RWPE1 (cell line): Measurements from ENCODE around the gene LRRC45.

Experiments
- CTCF ChIA-PET: fragments of 350-600 bp; sonication (Branson Sonifier 250); formaldehyde crosslinking; extraction: SDS; loops from one replicate; lab custom pipeline; 2021; lab: Yijun Ruan, JAX
- POLR2A ChIA-PET: fragments of 400-600 bp; formaldehyde crosslinking; extraction: SDS; loops from one replicate; lab custom pipeline; 2020; ENCODE audit warnings: antibody characterized with exemption; ENCODE audit not compliant: low non-redundant PET; lab: Yijun Ruan, JAX
- DNase-seq: peaks from one replicate; pipeline ENCODE4 v3.0.0; 2012; ENCODE audit warnings: low spot score
- H3K27ac ChIP-seq: fragments of 450-650 bp; 2 replicates; pipeline ENCODE4 v1.5.1; 2017
- CTCF ChIP-seq: fragments of 450-650 bp; conservative IDR thresholded peaks from 2 replicates; pipeline ENCODE4 v1.5.1; 2017; ENCODE audit warnings: low read depth, mild to moderate bottlenecking

The LRRC45 gene

GRCh38 chr17:82050761-82051641, 27.9 kb downstream of the LRRC45 start:
- no peak for DNase-seq
- POLR2A ChIA-PET, result interaction anchor here (1.2 to 1.3 kb wide), 2 partner anchors 13 to 17 kb away, joined by 3 to 4 read pairs; partner anchors contain the start of gene DCXR
- CTCF ChIA-PET, result interaction anchor here (2.3 kb wide), 1 partner anchor 21 kb away, joined by 8 read pairs; no protein-coding TSS in a partner anchor
- peak overlapping the region; percentile 79 for H3K27ac ChIP-seq
- no peak for TF ChIP-seq CTCF

- ChIA-PET POLR2A (interaction anchor here (0.9 kb wide), 1 partner anchor 13 kb away, joined by 4 read pairs; no protein-coding TSS in a partner anchor), CTCF (no interaction called here)
- TF ChIP-seq CTCF, result no peak
- peak within 1 kb of the TSS; percentile 79 for H3K27ac ChIP-seq
- DNase-seq, result peak; percentile 68
Observed at GRCh38 chr17:82051776-82052637, 28.9 kb downstream of the LRRC45 start, which contains the start of the genes GPS1 and RFNG. TSS of gene GPS1 (plus strand) at chr17:82051898. CDS start at chr17:82051932, 34 bp downstream. TSS of gene RFNG (minus strand) at chr17:82051811. CDS start at chr17:82051766, 45 bp downstream.

- no peak for TF ChIP-seq CTCF
- POLR2A ChIA-PET, result interaction anchor here (0.9 kb wide), 1 partner anchor 12 kb away, joined by 4 read pairs; no protein-coding TSS in a partner anchor
- CTCF ChIA-PET, result interaction anchor here (2.0 kb wide), 1 partner anchor 22 kb away, joined by 5 read pairs; no protein-coding TSS in a partner anchor
- H3K27ac ChIP-seq, result peak overlapping the region; percentile 79
- no peak for DNase-seq
Observed at GRCh38 chr17:82052638-82053059, 29.5 kb downstream of the LRRC45 start.

GRCh38 chr17:82053130-82053529, 30.0 kb downstream of the LRRC45 start:
- ChIA-PET CTCF (interaction anchor here (0.6 to 2.0 kb wide), 2 partner anchors 22 to 29 kb away, joined by 3 to 5 read pairs; no protein-coding TSS in a partner anchor), POLR2A (no interaction called here)
- DNase-seq, result no peak
- no peak for TF ChIP-seq CTCF
- H3K27ac ChIP-seq, result peak overlapping the region; percentile 79

GRCh38 chr17:82053556-82054263, 30.6 kb downstream of the LRRC45 start:
- no peak for TF ChIP-seq CTCF
- DNase-seq, result no peak
- POLR2A ChIA-PET, result no interaction called here
- H3K27ac ChIP-seq, result peak overlapping the region; percentile 79
- CTCF ChIA-PET, result interaction anchor here (0.6 to 2.0 kb wide), 2 partner anchors 23 to 28 kb away, joined by 3 to 5 read pairs; no protein-coding TSS in a partner anchor
